Tibial nerve (tissue), 4 donors: ENCODE measurements around the gene ELMO1.

Source experiments
- EP300 ChIP-seq, 2 donors: sonication (generic); formaldehyde crosslinking; IDR thresholded peaks; one replicate each; pipeline ENCODE4 v1.6.1; 2017; ENCODE audit warnings: antibody characterized with exemption in 2 of 2, mild to moderate bottlenecking in 1 of 2
- POLR2A ChIP-seq, 2 donors: fragments of 450-650 bp; IDR thresholded peaks; one replicate each; pipeline ENCODE4 v1.6.1; 2017; ENCODE audit warnings: antibody characterized with exemption in 2 of 2, mild to moderate bottlenecking in 2 of 2, moderate library complexity in 2 of 2
- TF ChIP-seq, protein P1 (sequence below), 5 experiments: fragments of 200-600 bp in 3 of 5; fragments of 450-650 bp in 2 of 5; sonication (generic) in 3 of 5; IDR thresholded peaks; one replicate each; pipeline ENCODE4 v1.5.1; 2016 to 2019; ENCODE audit warnings: antibody characterized with exemption in 5 of 5, mild to moderate bottlenecking in 3 of 5, moderate library complexity in 2 of 5

- TF ChIP-seq POLR2A (IDR thresholded peaks at IDR 0.05) (no peak), EP300 (IDR thresholded peaks at IDR 0.05) (no peak)
- TF ChIP-seq, protein P1, sequence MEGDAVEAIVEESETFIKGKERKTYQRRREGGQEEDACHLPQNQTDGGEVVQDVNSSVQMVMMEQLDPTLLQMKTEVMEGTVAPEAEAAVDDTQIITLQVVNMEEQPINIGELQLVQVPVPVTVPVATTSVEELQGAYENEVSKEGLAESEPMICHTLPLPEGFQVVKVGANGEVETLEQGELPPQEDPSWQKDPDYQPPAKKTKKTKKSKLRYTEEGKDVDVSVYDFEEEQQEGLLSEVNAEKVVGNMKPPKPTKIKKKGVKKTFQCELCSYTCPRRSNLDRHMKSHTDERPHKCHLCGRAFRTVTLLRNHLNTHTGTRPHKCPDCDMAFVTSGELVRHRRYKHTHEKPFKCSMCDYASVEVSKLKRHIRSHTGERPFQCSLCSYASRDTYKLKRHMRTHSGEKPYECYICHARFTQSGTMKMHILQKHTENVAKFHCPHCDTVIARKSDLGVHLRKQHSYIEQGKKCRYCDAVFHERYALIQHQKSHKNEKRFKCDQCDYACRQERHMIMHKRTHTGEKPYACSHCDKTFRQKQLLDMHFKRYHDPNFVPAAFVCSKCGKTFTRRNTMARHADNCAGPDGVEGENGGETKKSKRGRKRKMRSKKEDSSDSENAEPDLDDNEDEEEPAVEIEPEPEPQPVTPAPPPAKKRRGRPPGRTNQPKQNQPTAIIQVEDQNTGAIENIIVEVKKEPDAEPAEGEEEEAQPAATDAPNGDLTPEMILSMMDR (IDR thresholded peaks at IDR 0.05), result no peak
These were observed 261.9 kb downstream of the ELMO1 start for GRCh38 chr7:37186753-37187152.
